Astrocyte of the cerebellum (primary cell): Measurements from ENCODE around the gene MYLK.
"Not testable (repeated sequence)": the region's sequence is repeated elsewhere in the genome, so short reads cannot be mapped to it uniquely, and the experiment has no call there.

ENCODE experiments used
- DNase-seq: peaks from one replicate; pipeline ENCODE4 v3.0.0-alpha.2; 2011; ENCODE audit warnings: low read depth
- H3K4me3 ChIP-seq: 2 replicates; pipeline ENCODE4 v1.5.1; 2011; ENCODE audit warnings: mild to moderate bottlenecking, low read depth, low read length, moderate library complexity
- in situ Hi-C: cut with HindIII; loops from 2 replicates; pipeline ENCODE4 v1.10.0; 2017; ENCODE audit warnings: low sequenced_read_pairs
- TF ChIP-seq, protein P1 (sequence below): IDR thresholded peaks from 2 replicates; pipeline ENCODE4 v1.5.1; 2012; ENCODE audit warnings: low read length, low read depth, moderate library complexity, mild to moderate bottlenecking; ENCODE audit errors: missing control alignments

Gene MYLK

DNA sequence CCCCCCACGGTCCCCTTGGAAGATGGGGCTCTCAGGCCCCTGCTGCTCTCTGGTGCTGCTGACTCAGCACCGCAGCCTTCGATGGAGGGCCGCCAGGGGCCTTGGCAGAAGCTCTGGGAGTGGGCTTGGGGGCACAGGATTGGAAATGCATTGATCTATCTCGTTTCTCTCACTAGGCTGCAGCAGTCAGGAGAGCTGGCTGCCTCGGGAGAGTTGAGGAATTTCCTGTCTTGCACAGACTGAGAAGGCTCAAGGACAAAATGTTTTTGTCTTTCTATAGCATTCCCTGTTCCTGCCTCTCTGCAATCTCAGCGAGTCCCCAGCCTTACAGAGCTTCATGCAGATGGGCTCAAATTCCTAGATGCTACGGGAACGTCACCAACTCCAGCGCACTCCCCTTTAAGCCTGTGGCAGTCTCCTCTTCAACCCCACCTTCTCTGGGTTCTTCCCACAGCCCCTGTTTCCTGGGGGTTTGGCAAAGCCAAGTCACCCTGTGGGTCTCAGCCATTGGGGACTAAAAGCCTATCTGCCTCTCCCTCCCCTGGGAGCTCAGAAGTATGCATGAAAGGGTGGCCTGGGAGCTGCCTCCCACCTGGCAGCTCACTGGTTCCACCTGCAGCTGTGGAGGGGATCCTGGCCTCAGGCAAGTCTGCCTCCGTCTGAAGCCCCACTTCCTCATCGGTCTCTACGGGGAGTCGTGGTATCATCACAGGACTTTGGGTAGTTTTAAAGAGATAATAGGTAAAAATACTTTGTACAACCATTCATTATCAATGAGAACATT is 171.9 kb downstream of the MYLK start:
- H3K4me3 ChIP-seq, result no peak overlapping the region
- no peak for DNase-seq
- TF ChIP-seq, protein P1, sequence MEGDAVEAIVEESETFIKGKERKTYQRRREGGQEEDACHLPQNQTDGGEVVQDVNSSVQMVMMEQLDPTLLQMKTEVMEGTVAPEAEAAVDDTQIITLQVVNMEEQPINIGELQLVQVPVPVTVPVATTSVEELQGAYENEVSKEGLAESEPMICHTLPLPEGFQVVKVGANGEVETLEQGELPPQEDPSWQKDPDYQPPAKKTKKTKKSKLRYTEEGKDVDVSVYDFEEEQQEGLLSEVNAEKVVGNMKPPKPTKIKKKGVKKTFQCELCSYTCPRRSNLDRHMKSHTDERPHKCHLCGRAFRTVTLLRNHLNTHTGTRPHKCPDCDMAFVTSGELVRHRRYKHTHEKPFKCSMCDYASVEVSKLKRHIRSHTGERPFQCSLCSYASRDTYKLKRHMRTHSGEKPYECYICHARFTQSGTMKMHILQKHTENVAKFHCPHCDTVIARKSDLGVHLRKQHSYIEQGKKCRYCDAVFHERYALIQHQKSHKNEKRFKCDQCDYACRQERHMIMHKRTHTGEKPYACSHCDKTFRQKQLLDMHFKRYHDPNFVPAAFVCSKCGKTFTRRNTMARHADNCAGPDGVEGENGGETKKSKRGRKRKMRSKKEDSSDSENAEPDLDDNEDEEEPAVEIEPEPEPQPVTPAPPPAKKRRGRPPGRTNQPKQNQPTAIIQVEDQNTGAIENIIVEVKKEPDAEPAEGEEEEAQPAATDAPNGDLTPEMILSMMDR, result no peak
- in situ Hi-C loops, result loop anchor here (10.0 kb wide), 1 partner anchor 57 kb away; no protein-coding TSS in a partner anchor

DNA sequence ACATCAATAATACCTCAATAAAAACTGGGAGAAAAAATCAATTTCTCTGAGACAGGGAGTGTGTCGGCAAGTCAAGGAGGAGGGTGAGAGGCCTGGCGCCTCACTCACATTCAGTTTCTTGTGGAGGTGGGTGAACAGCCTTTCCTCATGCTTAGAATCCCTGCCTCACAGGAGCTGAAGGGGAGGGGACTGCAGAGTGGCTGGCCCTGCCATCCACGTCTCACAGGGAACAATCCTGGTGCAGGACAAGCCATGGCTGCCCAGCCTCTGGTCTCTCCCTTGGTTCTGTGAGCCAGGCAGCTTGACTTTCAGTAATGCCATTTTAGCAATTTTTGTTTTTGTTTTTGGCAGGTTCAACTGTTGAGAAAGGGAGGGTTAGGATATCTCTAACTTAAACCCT is 172.8 kb downstream of the MYLK start:
- TF ChIP-seq, protein P1, result no peak
- no peak overlapping the region for H3K4me3 ChIP-seq
- in situ Hi-C loops, result loop anchor here (10.0 kb wide), 1 partner anchor 57 kb away; no protein-coding TSS in a partner anchor
- DNase-seq, result no peak

DNA sequence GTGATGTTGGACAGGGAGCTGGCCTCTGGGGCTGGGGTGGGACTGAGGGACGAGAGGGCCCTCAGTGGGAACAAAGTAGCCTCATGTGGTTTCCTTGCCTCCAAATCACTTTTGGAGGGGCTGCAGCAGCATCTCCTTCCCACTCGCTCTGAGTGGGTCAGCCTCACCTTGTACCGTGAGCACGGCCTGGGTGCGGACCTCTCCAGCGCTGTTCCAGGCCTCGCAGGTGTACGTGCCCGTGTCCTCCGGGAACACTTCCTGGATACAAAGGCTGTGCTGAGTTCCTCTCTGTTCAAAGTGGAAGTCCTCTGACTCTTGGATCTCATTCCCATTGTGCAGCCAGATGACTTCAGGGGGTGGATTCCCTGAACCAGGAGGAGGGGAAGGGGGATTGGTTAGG is 175.6 kb downstream of the MYLK start:
- no peak overlapping the region for H3K4me3 ChIP-seq
- TF ChIP-seq, protein P1, result no peak
- DNase-seq, result no peak
- in situ Hi-C loops, result no loop called here

DNA sequence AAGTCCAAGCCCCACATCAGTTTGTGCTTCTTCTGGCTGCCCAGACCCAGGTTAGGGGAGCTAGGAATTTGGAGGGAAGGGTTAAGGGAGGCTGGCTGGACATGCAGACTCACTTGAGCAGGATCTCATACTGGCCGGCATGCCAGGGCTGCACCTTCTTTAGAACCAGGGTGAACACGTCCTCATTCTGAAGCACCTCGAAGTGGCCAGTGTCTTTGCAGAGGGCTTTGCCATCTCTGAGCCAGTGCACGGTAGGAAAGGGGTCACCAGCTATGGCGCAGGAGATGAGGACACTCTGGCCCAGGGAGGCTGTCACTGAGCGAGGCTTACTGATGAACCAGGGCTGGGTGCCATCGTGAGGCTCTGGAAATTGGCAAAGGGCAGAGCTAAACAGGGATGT is 176.5 kb downstream of the MYLK start:
- H3K4me3 ChIP-seq, in situ Hi-C loops, DNase-seq: not testable (repeated sequence)

DNA sequence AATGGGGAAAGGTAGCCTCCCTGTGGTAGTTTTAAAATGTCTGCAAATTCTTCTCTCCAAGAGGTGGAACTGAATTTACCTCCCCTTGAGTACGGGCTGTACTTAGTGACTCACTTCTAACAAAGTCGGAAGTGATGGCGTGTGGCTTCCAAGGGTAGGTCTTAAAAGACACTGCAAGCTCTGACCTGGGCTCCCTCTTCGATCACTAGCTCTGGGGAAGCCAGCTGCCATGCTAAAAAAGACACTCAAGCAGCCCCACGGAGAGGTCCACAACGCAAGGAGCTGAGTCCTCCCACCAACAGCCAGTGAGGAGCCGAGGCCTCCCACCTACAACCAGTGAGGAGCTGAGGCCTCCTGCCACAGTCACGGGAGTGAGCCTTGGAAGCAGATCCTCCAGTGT is 177.3 kb downstream of the MYLK start:
- TF ChIP-seq, protein P1, result no peak
- in situ Hi-C loops, result no loop called here
- H3K4me3 ChIP-seq, result no peak overlapping the region
- DNase-seq, result no peak

DNA sequence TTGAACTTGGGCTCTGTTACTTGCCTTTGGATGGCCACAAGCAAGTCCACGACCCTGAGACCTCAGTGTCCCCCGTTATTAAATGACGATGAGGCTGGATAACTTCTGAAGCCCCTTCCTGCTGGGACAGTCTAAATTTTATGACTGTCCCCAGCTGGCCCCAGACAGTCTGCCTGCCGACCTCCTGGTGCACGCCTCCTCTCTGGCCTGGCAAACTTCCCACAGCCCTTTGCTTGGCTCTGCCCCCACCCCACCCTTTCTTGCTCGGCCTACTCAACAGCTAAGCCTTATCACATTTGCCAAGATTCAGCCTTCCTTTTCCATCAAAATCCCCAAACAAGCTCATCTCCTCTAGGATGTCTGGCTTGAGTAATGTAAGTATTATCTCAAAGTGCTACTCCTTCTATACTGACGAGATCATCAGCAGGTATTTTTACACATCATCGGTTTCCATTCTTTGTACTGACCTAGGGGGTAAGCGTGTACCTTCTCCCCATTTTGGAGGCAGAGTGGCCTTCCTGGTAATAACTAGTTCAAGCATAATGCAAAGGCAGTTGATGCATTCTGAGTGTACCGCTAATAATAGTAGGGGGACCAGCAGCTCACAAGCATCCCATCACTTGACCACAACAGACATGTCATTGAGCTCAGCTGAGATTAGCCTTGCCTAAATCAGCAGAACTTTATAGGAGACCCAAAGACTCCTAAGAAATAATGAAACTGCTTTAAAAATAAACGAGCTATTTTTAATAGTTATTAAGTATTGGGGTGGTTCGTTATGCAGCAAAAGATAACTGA is 178.4 kb downstream of the MYLK start:
- TF ChIP-seq, protein P1, result no peak
- no peak overlapping the region for H3K4me3 ChIP-seq
- in situ Hi-C loops, result no loop called here
- DNase-seq, result no peak

DNA sequence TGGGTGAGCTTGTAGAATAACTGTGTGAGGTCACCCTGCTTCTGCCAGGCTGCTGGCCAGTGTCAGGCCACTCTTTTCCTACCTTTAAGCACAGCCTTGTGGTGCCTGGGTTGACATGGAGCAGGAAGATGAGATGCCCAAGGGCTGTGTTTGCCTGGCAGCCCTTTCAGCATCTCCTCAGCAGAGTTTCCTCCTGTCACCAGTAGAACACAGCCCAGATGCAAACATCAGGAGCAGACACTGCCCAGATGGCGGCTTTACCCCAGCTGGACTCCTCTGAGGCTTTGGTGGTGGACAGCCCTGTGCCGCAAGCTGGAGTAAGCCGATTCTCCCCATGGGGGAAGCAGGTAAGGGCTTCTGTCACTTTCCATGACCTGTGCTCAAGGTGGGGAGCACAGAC is 180.5 kb downstream of the MYLK start:
- H3K4me3 ChIP-seq, in situ Hi-C loops, DNase-seq: not testable (repeated sequence)
